DOHH2 (cell line): ENCODE results near the gene CCDC88C.
"Not testable (repeated sequence)": the region's sequence is repeated elsewhere in the genome, so short reads cannot be mapped to it uniquely, and the experiment has no call there.

Experiments used
- EZH2phosphoT487 ChIP-seq: fragments of 200-600 bp; sonication (generic); IDR thresholded peaks from 2 replicates; pipeline ENCODE4 v1.6.1; 2017; ENCODE audit warnings: borderline replicate concordance, mild to moderate bottlenecking, antibody characterized with exemption, low read length, moderate library complexity, mixed read lengths
- TF ChIP-seq, protein P1 (sequence below): fragments of 200-600 bp; sonication (generic); IDR thresholded peaks from one replicate; pipeline ENCODE4 v1.5.1; 2014; ENCODE audit warnings: antibody characterized with exemption, mild to moderate bottlenecking, low read depth, low read length; ENCODE audit not compliant: poor library complexity, severe bottlenecking

DNA sequence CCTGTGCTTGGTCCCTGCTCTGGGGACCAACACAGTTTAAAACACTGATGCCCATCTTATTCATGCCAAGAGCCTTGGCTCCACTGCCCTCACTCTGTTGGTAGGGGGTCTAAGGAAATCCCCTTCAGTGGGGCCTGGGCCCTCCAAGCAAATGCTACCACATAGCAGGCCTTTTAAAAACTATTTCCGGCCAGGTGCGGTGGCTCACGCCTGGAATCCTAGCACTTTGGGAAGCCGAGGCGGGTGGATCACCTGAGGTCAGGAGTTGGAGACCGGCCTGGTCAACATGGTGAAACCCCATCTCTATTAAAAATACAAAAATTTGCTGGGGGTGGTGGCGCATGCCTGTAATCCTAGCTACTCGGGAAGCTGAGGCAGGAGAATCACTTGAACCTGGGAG lies 172.0 kb downstream of the CCDC88C start:
- TF ChIP-seq, protein P1, sequence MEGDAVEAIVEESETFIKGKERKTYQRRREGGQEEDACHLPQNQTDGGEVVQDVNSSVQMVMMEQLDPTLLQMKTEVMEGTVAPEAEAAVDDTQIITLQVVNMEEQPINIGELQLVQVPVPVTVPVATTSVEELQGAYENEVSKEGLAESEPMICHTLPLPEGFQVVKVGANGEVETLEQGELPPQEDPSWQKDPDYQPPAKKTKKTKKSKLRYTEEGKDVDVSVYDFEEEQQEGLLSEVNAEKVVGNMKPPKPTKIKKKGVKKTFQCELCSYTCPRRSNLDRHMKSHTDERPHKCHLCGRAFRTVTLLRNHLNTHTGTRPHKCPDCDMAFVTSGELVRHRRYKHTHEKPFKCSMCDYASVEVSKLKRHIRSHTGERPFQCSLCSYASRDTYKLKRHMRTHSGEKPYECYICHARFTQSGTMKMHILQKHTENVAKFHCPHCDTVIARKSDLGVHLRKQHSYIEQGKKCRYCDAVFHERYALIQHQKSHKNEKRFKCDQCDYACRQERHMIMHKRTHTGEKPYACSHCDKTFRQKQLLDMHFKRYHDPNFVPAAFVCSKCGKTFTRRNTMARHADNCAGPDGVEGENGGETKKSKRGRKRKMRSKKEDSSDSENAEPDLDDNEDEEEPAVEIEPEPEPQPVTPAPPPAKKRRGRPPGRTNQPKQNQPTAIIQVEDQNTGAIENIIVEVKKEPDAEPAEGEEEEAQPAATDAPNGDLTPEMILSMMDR, result not testable (repeated sequence)
- not testable (repeated sequence) for TF ChIP-seq EZH2phosphoT487
